Left ventricle myocardium inferior (tissue), 1 donor: Measurements from ENCODE around the gene FDX2. TPM values are rescaled to one million over a fixed set of nuclear protein-coding genes. Genes with fewer than 3 reads are reported as not detected.
"Not testable (repeated sequence)": the region's sequence is repeated elsewhere in the genome, so short reads cannot be mapped to it uniquely, and the experiment has no call there.

Experiments
- DNase-seq: peaks from one replicate; pipeline ENCODE4 v3.0.0-alpha.2; 2020
- H3K27ac ChIP-seq: fragments of 200-600 bp; replicated peaks from 2 replicates; pipeline ENCODE4 v1.8.0; 2021
- H3K27me3 ChIP-seq: fragments of 200-600 bp; 2 replicates; pipeline ENCODE4 v1.8.0; 2021; ENCODE audit warnings: low read depth
- H3K36me3 ChIP-seq: fragments of 200-600 bp; 2 replicates; pipeline ENCODE4 v1.8.0; 2021
- H3K4me1 ChIP-seq: fragments of 200-600 bp; 2 replicates; pipeline ENCODE4 v1.8.0; 2021
- H3K4me3 ChIP-seq: fragments of 200-600 bp; 2 replicates; pipeline ENCODE4 v1.8.0; 2021; ENCODE audit warnings: mild to moderate bottlenecking, moderate library complexity
- H3K9me3 ChIP-seq: fragments of 200-600 bp; replicated peaks from 2 replicates; pipeline ENCODE4 v1.8.0; 2021
- CTCF ChIP-seq: fragments of 200-600 bp; IDR thresholded peaks from 2 replicates; pipeline ENCODE4 v1.8.0; 2021; ENCODE audit warnings: antibody characterized with exemption, mild to moderate bottlenecking, borderline replicate concordance
- intact Hi-C: fragments of 100-400 bp; cut with micrococcal nuclease; formaldehyde crosslinking; loops from one replicate; pipeline ENCODE4 v1.11.0; 2022
- total RNA-seq: library from RNA; stranded (reverse); fragmentation: NEBNext Ultra II Directional; extraction: Animal tissue kit (Norgen Biotek cat#: 25700); gene quantifications from one replicate; pipeline ENCODE4 v1.2.1, GENCODE V29; 2021
- donor health status: DM: no; HTN: yes; CAD: no; lungs with severe emphysema.

Gene FDX2
- total RNA-seq, 1 donor from 2014 or later, result 17.4 TPM

GRCh38 chr19:10285393-10285792 lies 30.4 kb downstream of the FDX2 start:
- Histone ChIP-seq H3K4me1 (peaks cover 56% of the 10 kb centered on the region), H3K36me3 (peaks cover 36% of the 10 kb centered on the region), H3K27me3 (peaks cover 37% of the 10 kb centered on the region), H3K4me3 (no peak overlapping the region), H3K9me3 (no peaks in the 10 kb centered on the region), H3K27ac (peak overlapping the region; percentile 82)
- no peak for TF ChIP-seq CTCF
- DNase-seq, result no peak
- intact Hi-C loops, result no loop called here

- DNase-seq, result no peak
- Histone ChIP-seq H3K4me1 (peaks cover 52% of the 10 kb centered on the region), H3K9me3 (no peaks in the 10 kb centered on the region), H3K4me3 (no peak overlapping the region), H3K36me3 (peaks cover 36% of the 10 kb centered on the region), H3K27ac (no peak overlapping the region), H3K27me3 (peaks cover 32% of the 10 kb centered on the region)
- intact Hi-C loops, result no loop called here
- no peak for TF ChIP-seq CTCF
These were observed 30.9 kb downstream of the FDX2 start for GRCh38 chr19:10284960-10285278.

GRCh38 chr19:10284065-10284959 lies 31.5 kb downstream of the FDX2 start:
- Histone ChIP-seq H3K4me3 (no peak overlapping the region), H3K9me3 (no peaks in the 10 kb centered on the region), H3K36me3 (peaks cover 36% of the 10 kb centered on the region), H3K27me3 (peaks cover 26% of the 10 kb centered on the region), H3K4me1 (peaks cover 46% of the 10 kb centered on the region), H3K27ac (no peak overlapping the region)
- TF ChIP-seq CTCF, result no peak
- intact Hi-C loops, result no loop called here
- DNase-seq, result no peak

GRCh38 chr19:10283301-10284064 lies 32.3 kb downstream of the FDX2 start:
- Histone ChIP-seq H3K9me3 (no peaks in the 10 kb centered on the region), H3K4me1 (peaks cover 37% of the 10 kb centered on the region), H3K27ac (no peak overlapping the region), H3K4me3 (no peak overlapping the region), H3K27me3 (peaks cover 18% of the 10 kb centered on the region), H3K36me3 (peaks cover 43% of the 10 kb centered on the region)
- DNase-seq, result no peak
- intact Hi-C loops, result no loop called here
- TF ChIP-seq CTCF, result no peak

- intact Hi-C loops, result not testable (repeated sequence)
These were observed 33.8 kb downstream of the FDX2 start for GRCh38 chr19:10282043-10282442.

More at GRCh38 chr19:10282043-10282442, 33.8 kb downstream of the FDX2 start:
- DNase-seq, H3K4me3 ChIP-seq, H3K9me3 ChIP-seq, H3K27ac ChIP-seq, H3K27me3 ChIP-seq: not testable (repeated sequence)
- Histone ChIP-seq H3K4me1 (peaks cover 23% of the 10 kb centered on the region), H3K36me3 (peaks cover 49% of the 10 kb centered on the region)
